Endometrial microvascular endothelial cells (primary cell): ENCODE results near the gene SYT13. TPM values are rescaled to one million over a fixed set of nuclear protein-coding genes. Genes with fewer than 3 reads are reported as not detected.

ENCODE experiments used
- in situ Hi-C: cut with HindIII; loops from 2 replicates; pipeline ENCODE4 v1.10.0; 2017; ENCODE audit warnings: low sequenced_read_pairs, low pct_unique_long_range_greater_than_20kb; ENCODE audit errors: inconsistent ontology term
- total RNA-seq: library from RNA; depleted of rRNA; stranded (reverse); fragments of >200 nt; gene quantifications from one replicate; pipeline ENCODE4 v1.2.3, GENCODE V29; 2015; ENCODE audit errors: inconsistent ontology term

Gene SYT13
- total RNA-seq, 1 donor from 2014 or later: not detected

GRCh38 chr11:45210846-45211245, 75.3 kb downstream of the SYT13 start:
- in situ Hi-C loops: no loop called here

- in situ Hi-C loops: no loop called here
Measured at GRCh38 chr11:45209891-45210699, 76.0 kb downstream of the SYT13 start.

GRCh38 chr11:45209000-45209879, 76.9 kb downstream of the SYT13 start:
- in situ Hi-C loops: no loop called here

- in situ Hi-C loops: no loop called here
Measured at GRCh38 chr11:45208135-45208534, 78.0 kb downstream of the SYT13 start.

GRCh38 chr11:45205978-45206377, 80.2 kb downstream of the SYT13 start:
- in situ Hi-C loops: no loop called here

GRCh38 chr11:45204761-45205160, 81.4 kb downstream of the SYT13 start:
- in situ Hi-C loops: no loop called here

GRCh38 chr11:45193695-45194094, 92.4 kb downstream of the SYT13 start:
- in situ Hi-C loops: no loop called here

Other genes with a start within 250 kb of the SYT13 start
- 4.8 TPM for gene PRDM11, start 139.7 kb downstream of the SYT13 start, total RNA-seq